Adrenal gland (tissue), 12 donors: Measurements from ENCODE around the gene HTR7. TPM values are rescaled to one million over a fixed set of nuclear protein-coding genes. Genes with fewer than 3 reads are reported as not detected.

ENCODE experiments used
- DNase-seq, 7 donors: peaks; one replicate each; pipeline ENCODE4 v3.0.0-alpha.2; 2019 to 2020
- H3K27ac ChIP-seq, 5 donors: fragments of 200-600 bp; sonication (generic) in 4 of 5; 1 replicate in 3 of 5; 2 replicates in 2 of 5; pipeline versions ENCODE4 v1.5.1 to v1.8.0; 2016 to 2020; ENCODE audit warnings: mild to moderate bottlenecking in 1 of 5
- H3K27me3 ChIP-seq: fragments of 200-600 bp; 2 replicates; pipeline ENCODE4 v1.8.0; 2021
- H3K36me3 ChIP-seq, 2 donors: fragments of 200-600 bp; replicated peaks in 1 of 2; 1 replicate in 1 of 2; 2 replicates in 1 of 2; pipeline versions ENCODE4 v1.5.1 to v1.8.0; 2018 to 2022
- H3K4me1 ChIP-seq, 2 donors: fragments of 200-600 bp; replicated peaks in 1 of 2; 1 replicate in 1 of 2; 2 replicates in 1 of 2; pipeline versions ENCODE4 v1.5.1 to v1.8.0; 2018 to 2021
- H3K4me3 ChIP-seq, 4 donors: fragments of 200-600 bp; sonication (generic) in 3 of 4; one replicate each; pipeline ENCODE4 v1.5.1; 2016 to 2018
- H3K9me3 ChIP-seq, 3 donors: fragments of 200-600 bp; sonication (generic) in 1 of 3; replicated peaks in 1 of 3; 1 replicate in 2 of 3; 2 replicates in 1 of 3; pipeline versions ENCODE4 v1.5.1 to v1.8.0; 2016 to 2021
- POLR2A ChIP-seq, 2 donors: fragments of 450-650 bp; IDR thresholded peaks; one replicate each; pipeline ENCODE4 v1.6.1; 2017; ENCODE audit warnings: antibody characterized with exemption in 2 of 2, mild to moderate bottlenecking in 2 of 2, moderate library complexity in 1 of 2
- WGBS, 4 donors: extraction: QIAGEN DNeasy Blood & Tissue Kit in 2 of 4; methylation state at CpG; one replicate each; pipeline versions ENCODE4 v1.1.5 to v1.1.7; 2013 to 2017; 5-methylcytosine and 5-hydroxymethylcytosine counted together
- intact Hi-C, 2 donors: fragments of 100-400 bp; cut with DNase I; formaldehyde crosslinking; loops; one replicate each; pipeline versions ENCODE4 v1.14.1 to v1.15.0; 2022 to 2023
- polyA plus RNA-seq, 3 donors: library from polyadenylated mRNA; stranded (reverse); fragments of 200-250 nt in 2 of 3; fragments of 350-450 nt in 1 of 3; fragmentation: Illumina TruSeq in 1 of 3; extraction: RNeasy Lipid Tissue Mini Kit (QIAGEN cat#74804) in 1 of 3; gene quantifications; one replicate each; pipeline ENCODE4 v1.2.3, GENCODE V29; 2013 to 2014
- total RNA-seq, 9 donors: library from RNA; depleted of rRNA in 4 of 9; stranded (reverse); fragments of >200 nt in 4 of 9; fragments of 120-200 nt in 1 of 9; fragmentation: NEBNext Ultra II Directional in 1 of 9; extraction: Animal tissue kit (Norgen Biotek cat#: 25700) in 1 of 9; gene quantifications; one replicate each; pipeline versions ENCODE4 v1.1.0 to v1.2.4, GENCODE V29; 2013 to 2023
- TF ChIP-seq, protein P1 (sequence below), 6 experiments: fragments of 450-650 bp in 4 of 6; fragments of 200-600 bp in 2 of 6; sonication (generic) in 1 of 6; IDR thresholded peaks; 1 replicate in 5 of 6; 2 replicates in 1 of 6; pipeline versions ENCODE4 v1.5.1 to v1.8.0; 2016 to 2021; ENCODE audit warnings: antibody characterized with exemption in 6 of 6, mild to moderate bottlenecking in 2 of 6, moderate library complexity in 1 of 6
- donor health status: healthy with polysubstance abuse.
- donor health status: Bipolar disorder and iron deficiency.
- donor health status: DM: yes; HTN: yes; CAD: no.
- donor health status: DM: no; HTN: no; CAD: no.
- donor health status: DM: no; HTN: no; CAD: no.
- donor health status: DM: yes; HTN: yes; CAD: no.

The HTR7 gene
- total and polyA plus RNA-seq, 12 donors, result 0.03 to 0.50 (median 0.35) TPM; not detected in 1

DNA sequence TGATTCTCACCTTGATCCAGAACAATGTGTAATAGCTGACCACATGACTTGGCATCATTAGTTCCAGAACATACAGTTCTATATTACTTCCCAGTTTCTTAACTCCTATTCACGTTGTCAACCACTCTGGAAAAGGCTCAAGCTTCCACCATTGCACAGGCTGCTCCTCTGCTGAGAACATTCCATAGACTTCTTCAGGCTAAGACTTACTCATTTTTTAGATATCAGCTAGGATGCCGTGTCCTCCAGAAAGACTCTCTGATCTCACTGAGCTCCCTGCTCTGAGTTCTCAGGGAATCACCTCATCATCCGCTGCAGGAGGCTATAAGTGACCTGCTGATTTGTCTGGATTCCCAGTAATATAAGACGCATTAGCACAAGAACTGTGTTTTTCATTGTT, 73.1 kb downstream of the HTR7 start:
- intact Hi-C loops, result loop anchor here in 1 of 2 donors (10.0 kb wide), 1 partner anchor 990 kb away; no protein-coding TSS in a partner anchor

DNA sequence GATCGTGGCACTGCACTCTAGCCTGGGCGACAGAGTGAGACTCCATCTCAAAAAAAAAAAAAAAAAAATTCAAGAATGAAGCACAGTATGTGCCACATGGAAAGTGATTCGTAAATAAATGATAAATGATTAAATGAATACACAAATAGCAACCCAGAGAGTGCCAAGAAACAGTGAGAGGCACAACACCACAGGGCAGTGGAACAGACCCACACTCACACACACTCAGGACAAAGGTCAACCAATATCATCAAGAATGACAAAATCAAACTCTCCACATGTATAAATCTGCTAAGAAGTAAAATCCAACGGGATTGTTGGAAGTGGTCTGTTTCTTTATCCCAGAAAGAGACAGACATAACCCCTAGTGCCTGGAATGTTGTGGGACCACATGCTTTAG, 77.4 kb downstream of the HTR7 start:
- intact Hi-C loops, result loop anchor here in 1 of 2 donors (10.0 kb wide), 1 partner anchor 986 kb away; no protein-coding TSS in a partner anchor
- no peaks in the 10 kb centered on the region for H3K4me1 ChIP-seq

More for the DNA sequence above, 73.1 kb downstream of the HTR7 start:
- no peaks in the 10 kb centered on the region for H3K4me1 ChIP-seq
- no peak for DNase-seq
- H3K9me3 ChIP-seq, result no peaks in the 10 kb centered on the region
- H3K4me3 ChIP-seq, result no peak overlapping the region
- peaks cover 4% of the 10 kb centered on the region for H3K27me3 ChIP-seq
- H3K36me3 ChIP-seq, result no peaks in the 10 kb centered on the region
- 50 to 90% (median 84%) methylated on average over 4 of the region's 4 CpGs for WGBS, 4 donors
- TF ChIP-seq POLR2A (IDR thresholded peaks at IDR 0.05), result no peak
- TF ChIP-seq, protein P1, sequence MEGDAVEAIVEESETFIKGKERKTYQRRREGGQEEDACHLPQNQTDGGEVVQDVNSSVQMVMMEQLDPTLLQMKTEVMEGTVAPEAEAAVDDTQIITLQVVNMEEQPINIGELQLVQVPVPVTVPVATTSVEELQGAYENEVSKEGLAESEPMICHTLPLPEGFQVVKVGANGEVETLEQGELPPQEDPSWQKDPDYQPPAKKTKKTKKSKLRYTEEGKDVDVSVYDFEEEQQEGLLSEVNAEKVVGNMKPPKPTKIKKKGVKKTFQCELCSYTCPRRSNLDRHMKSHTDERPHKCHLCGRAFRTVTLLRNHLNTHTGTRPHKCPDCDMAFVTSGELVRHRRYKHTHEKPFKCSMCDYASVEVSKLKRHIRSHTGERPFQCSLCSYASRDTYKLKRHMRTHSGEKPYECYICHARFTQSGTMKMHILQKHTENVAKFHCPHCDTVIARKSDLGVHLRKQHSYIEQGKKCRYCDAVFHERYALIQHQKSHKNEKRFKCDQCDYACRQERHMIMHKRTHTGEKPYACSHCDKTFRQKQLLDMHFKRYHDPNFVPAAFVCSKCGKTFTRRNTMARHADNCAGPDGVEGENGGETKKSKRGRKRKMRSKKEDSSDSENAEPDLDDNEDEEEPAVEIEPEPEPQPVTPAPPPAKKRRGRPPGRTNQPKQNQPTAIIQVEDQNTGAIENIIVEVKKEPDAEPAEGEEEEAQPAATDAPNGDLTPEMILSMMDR (IDR thresholded peaks at IDR 0.05), result no peak
- H3K27ac ChIP-seq, result no peak overlapping the region

DNA sequence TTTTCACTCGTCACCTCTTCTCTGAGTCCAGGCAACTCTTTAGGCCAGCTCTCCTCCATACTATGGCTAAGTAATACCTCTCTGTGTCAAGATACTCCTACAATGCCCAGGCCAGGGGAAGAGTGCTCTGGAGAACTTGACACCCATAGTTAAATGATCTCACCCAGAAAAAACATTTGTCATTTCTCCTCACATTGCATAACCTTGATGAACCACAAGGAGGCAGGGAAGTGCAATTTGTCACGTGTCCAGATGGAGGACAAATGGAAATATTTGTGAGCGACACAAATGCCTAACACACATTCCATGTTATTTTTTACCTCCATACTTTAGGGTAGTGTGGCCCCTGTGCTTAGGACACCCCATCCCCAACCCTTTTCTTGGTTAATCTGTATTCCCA, 78.3 kb downstream of the HTR7 start:
- Histone ChIP-seq H3K9me3 (no peaks in the 10 kb centered on the region), H3K36me3 (no peaks in the 10 kb centered on the region), H3K27ac (no peak overlapping the region), H3K4me1 (no peaks in the 10 kb centered on the region), H3K27me3 (no peaks in the 10 kb centered on the region), H3K4me3 (no peak overlapping the region)
- no peak for TF ChIP-seq POLR2A (IDR thresholded peaks at IDR 0.05)
- TF ChIP-seq, protein P1 (IDR thresholded peaks at IDR 0.05), result peak in 1 of 6 experiments; percentile 3
- intact Hi-C loops, result no loop called here
- WGBS, 4 donors, result 55 to 69% (median 63%) methylated on average over 3 of the region's 3 CpGs
- DNase-seq, result no peak

More for the DNA sequence above, 77.4 kb downstream of the HTR7 start:
- H3K9me3 ChIP-seq, result no peaks in the 10 kb centered on the region
- no peak for DNase-seq
- H3K36me3 ChIP-seq, result no peaks in the 10 kb centered on the region
- no peak overlapping the region for H3K27ac ChIP-seq
- H3K27me3 ChIP-seq, result no peaks in the 10 kb centered on the region
- no peak for TF ChIP-seq POLR2A (IDR thresholded peaks at IDR 0.05)
- TF ChIP-seq, protein P1 (IDR thresholded peaks at IDR 0.05), result no peak
- 69 to 80% (median 75%) methylated on average over 4 of the region's 4 CpGs for WGBS, 4 donors
- H3K4me3 ChIP-seq, result no peak overlapping the region

DNA sequence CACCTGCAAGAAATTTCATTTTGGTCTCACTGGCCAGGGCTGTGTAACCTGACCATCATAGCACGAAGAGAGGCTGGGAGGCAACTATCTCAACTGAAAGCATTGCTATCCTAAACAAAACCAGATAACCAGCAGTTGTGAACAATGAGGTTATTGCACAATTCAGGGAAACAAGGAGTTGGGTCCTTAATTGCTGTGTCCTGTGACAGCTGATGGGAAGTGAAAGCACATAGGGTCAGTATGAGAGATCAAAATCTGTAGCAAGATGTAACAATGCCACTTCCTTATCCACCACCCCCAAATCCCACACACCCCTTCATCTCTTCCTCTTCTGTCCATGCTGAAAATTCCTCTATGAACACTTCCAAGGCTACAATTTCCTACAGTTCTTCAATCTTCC, 80.2 kb downstream of the HTR7 start:
- Histone ChIP-seq H3K36me3 (no peaks in the 10 kb centered on the region), H3K4me3 (no peak overlapping the region), H3K4me1 (no peaks in the 10 kb centered on the region), H3K27me3 (no peaks in the 10 kb centered on the region), H3K27ac (no peak overlapping the region), H3K9me3 (no peaks in the 10 kb centered on the region)
- TF ChIP-seq, protein P1 (IDR thresholded peaks at IDR 0.05), result no peak
- no peak for TF ChIP-seq POLR2A (IDR thresholded peaks at IDR 0.05)
- WGBS, 4 donors, result 53 to 68% (median 57%) methylated on average over 1 of the region's 1 CpG
- DNase-seq, result peak in 1 of 7 donors; percentile 5
- intact Hi-C loops, result no loop called here
